ENCODE results near the gene CENPQ. TPM values are rescaled to one million over a fixed set of nuclear protein-coding genes. Genes with fewer than 3 reads are reported as not detected.

Gene CENPQ, protein sequence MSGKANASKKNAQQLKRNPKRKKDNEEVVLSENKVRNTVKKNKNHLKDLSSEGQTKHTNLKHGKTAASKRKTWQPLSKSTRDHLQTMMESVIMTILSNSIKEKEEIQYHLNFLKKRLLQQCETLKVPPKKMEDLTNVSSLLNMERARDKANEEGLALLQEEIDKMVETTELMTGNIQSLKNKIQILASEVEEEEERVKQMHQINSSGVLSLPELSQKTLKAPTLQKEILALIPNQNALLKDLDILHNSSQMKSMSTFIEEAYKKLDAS
- total RNA-seq, result 10 to 100 TPM; 12.6 to 14.0 TPM

DNA sequence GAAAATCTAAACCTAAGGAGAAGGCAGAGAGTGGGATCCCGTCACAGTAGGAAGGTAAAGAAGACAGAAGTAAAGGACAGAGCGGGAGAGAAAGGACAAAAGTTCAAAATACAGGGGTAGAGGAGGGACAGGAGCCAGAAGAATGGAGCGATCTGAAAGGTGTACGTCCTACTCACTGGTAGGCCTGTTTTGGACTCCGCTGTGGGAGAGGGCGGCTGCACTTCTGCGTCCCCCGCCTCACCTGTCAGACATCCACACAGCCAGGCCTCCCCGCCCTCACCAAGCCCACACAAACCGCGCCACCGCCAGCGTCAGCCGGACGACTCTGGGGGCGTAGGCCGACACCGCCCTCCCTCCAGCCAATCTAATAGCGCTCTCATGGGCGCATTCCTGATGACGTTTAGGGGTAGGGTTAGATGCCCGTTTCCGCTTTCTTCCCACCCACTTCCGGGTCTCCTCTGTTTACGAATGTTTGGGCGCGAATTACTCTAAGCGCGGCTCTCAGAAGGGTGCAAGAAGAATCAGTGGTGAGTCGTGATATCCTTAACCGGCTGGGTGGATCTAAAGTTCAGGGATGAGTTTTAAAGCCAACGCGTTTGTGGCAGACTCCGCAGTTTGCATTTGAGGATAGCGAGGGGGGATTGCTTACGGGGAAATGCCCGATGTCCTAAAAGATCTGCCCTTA, at the start of gene CENPQ, which contains the start of gene MMUT:
TSS of gene CENPQ (plus strand) at position 444 of the 685 bp plus-strand sequence. CDS start 6,807 bp downstream, outside the sequence.
TSS of gene MMUT (minus strand) at position 327 of the 685 bp plus-strand sequence. CDS start 3,787 bp downstream, outside the sequence.

DNA sequence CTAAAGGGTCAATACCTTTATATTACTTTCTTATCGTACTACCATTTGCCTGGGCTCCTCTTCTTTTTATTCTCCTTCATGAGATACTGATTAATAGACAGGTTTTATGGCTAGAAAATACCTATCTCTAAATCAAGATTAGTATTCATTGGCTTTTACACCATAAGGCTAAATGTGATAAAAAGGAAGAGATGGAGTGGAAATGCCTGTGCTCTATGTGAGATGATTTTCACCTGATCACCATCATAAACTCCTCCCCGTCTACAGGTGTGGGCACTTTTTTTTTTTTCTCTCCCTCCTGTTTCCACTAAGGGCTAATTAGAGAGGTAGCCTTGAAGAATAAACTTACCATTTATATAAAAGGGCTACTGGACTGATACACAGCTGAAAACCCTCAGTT, 36.5 kb downstream of the CENPQ start, which contains the start of gene GLYATL3:
TSS of gene GLYATL3 (plus strand) at position 301 of the 400 bp plus-strand sequence. CDS start 12,068 bp downstream, outside the sequence.

Other genes starting within 250 kb of the CENPQ start
- gene MMUT, start 117 bp upstream of the CENPQ start, total RNA-seq, result 10 to 100 TPM; 17.0 to 17.3 TPM
- gene GLYATL3, start 36.6 kb downstream of the CENPQ start, total RNA-seq, result not detected
- under 1 TPM; 0.46 to 0.53 TPM for gene C6orf141, start 87.3 kb downstream of the CENPQ start, total RNA-seq
- not detected for gene RHAG, start 173.5 kb downstream of the CENPQ start, total RNA-seq